ENCODE measurements around the gene PABPC3.

The PABPC3 gene

GRCh38 chr13:25095851-25096453 lies at the start of gene PABPC3:
Gene PABPC3 (plus strand): TSS chr13:25096136. CDS start chr13:25096199, 63 bp downstream.
- peak in 37 of 42 donors; percentile 11 to 72 (median 40) for DNase-seq
- intact Hi-C loops (cut with DNase I), result no loop called here

GRCh38 chr13:25046274-25046984 lies 49.5 kb upstream of the PABPC3 start:
- intact Hi-C loops (cut with DNase I), result no loop called here
- DNase-seq, result peak in 34 of 42 donors; percentile 8 to 74 (median 28)

GRCh38 chr13:25046985-25047511 lies 48.9 kb upstream of the PABPC3 start:
- intact Hi-C loops (cut with DNase I), result no loop called here
- DNase-seq, result peak; percentile 26 to 87 (median 68)

GRCh38 chr13:25051065-25051464 lies 44.9 kb upstream of the PABPC3 start:
- intact Hi-C loops (cut with DNase I), result no loop called here

GRCh38 chr13:25059166-25059565 lies 36.8 kb upstream of the PABPC3 start:
- intact Hi-C loops (cut with DNase I), result no loop called here
- DNase-seq, result no peak

More at GRCh38 chr13:25051065-25051464, 44.9 kb upstream of the PABPC3 start:
- DNase-seq, result no peak

- no peak for DNase-seq
- intact Hi-C loops (cut with DNase I), result no loop called here
Observed at GRCh38 chr13:25059958-25060357, 36.0 kb upstream of the PABPC3 start.

GRCh38 chr13:25062479-25062878 lies 33.5 kb upstream of the PABPC3 start:
- no peak for DNase-seq
- intact Hi-C loops (cut with DNase I), result no loop called here

- intact Hi-C loops (cut with DNase I), result no loop called here
- DNase-seq, result no peak
Observed at GRCh38 chr13:25064396-25064795, 31.5 kb upstream of the PABPC3 start.

- no peak for DNase-seq
- intact Hi-C loops (cut with DNase I), result no loop called here
Observed at GRCh38 chr13:25065974-25066770, 29.8 kb upstream of the PABPC3 start.

- no peak for DNase-seq
- intact Hi-C loops (cut with DNase I), result no loop called here
Observed at GRCh38 chr13:25067064-25067463, 28.9 kb upstream of the PABPC3 start.

GRCh38 chr13:25068810-25069209 lies 27.1 kb upstream of the PABPC3 start:
- no peak for DNase-seq
- intact Hi-C loops (cut with DNase I), result no loop called here

GRCh38 chr13:25069236-25069635 lies 26.7 kb upstream of the PABPC3 start:
- intact Hi-C loops (cut with DNase I), result no loop called here
- no peak for DNase-seq

GRCh38 chr13:25069911-25070310 lies 26.0 kb upstream of the PABPC3 start:
- intact Hi-C loops (cut with DNase I), result no loop called here
- DNase-seq, result no peak

GRCh38 chr13:25080773-25081172 lies 15.2 kb upstream of the PABPC3 start:
- no peak for DNase-seq
- intact Hi-C loops (cut with DNase I), result loop anchor here (10.0 kb wide), 1 partner anchor 174 kb away; no protein-coding TSS in a partner anchor

- intact Hi-C loops (cut with DNase I), result loop anchor here (10.0 kb wide), 1 partner anchor 171 kb away; no protein-coding TSS in a partner anchor
- peak in 2 of 42 donors; percentile 4 to 13 for DNase-seq
Observed at GRCh38 chr13:25084096-25084495, 11.8 kb upstream of the PABPC3 start.

GRCh38 chr13:25085125-25085742 lies 10.7 kb upstream of the PABPC3 start:
- intact Hi-C loops (cut with DNase I), result loop anchor here (10.0 kb wide), 1 partner anchor 170 kb away; no protein-coding TSS in a partner anchor
- DNase-seq, result peak in 41 of 42 donors; percentile 13 to 93 (median 76)

- no peak for DNase-seq
- intact Hi-C loops (cut with DNase I), result loop anchor here (10.0 kb wide), 1 partner anchor 166 kb away; no protein-coding TSS in a partner anchor
Observed at GRCh38 chr13:25088562-25089221, 7.2 kb upstream of the PABPC3 start.

- intact Hi-C loops (cut with DNase I), result no loop called here
- DNase-seq, result no peak
Observed at GRCh38 chr13:25097426-25097825, 1.5 kb downstream of the PABPC3 start.

Measured in head of caudate nucleus (tissue), 42 donors.